Gastroesophageal sphincter (tissue), 4 donors: ENCODE results near the gene P2RY2. TPM values are rescaled to one million over a fixed set of nuclear protein-coding genes. Genes with fewer than 3 reads are reported as not detected.
A peak's percentile ranks its signal among the peaks of the same experiment; 100 is the strongest.

Source experiments
- ATAC-seq: fragments of 150-250 bp; one replicate; pipeline ENCODE4 v1.9.1; 2016; ENCODE audit warnings: mild to moderate bottlenecking, moderate library complexity
- H3K27ac ChIP-seq, 4 donors: fragments of 200-600 bp; sonication (generic) in 3 of 4; 1 replicate in 3 of 4; 2 replicates in 1 of 4; pipeline ENCODE4 v1.5.1; 2016 to 2019
- H3K27me3 ChIP-seq: fragments of 200-600 bp; sonication (generic); one replicate; pipeline ENCODE4 v1.5.1; 2019
- H3K36me3 ChIP-seq, 2 donors: fragments of 200-600 bp; sonication (generic); one replicate each; pipeline ENCODE4 v1.5.1; 2019; ENCODE audit warnings: control low read depth in 1 of 2
- H3K4me1 ChIP-seq, 3 donors: fragments of 200-600 bp; sonication (generic); 1 replicate in 2 of 3; 2 replicates in 1 of 3; pipeline ENCODE4 v1.5.1; 2016 to 2019; ENCODE audit warnings: control low read depth in 2 of 3
- H3K4me3 ChIP-seq, 2 donors: fragments of 200-600 bp; sonication (generic); one replicate each; pipeline ENCODE4 v1.5.1; 2019; ENCODE audit warnings: mild to moderate bottlenecking in 1 of 2, moderate library complexity in 1 of 2
- H3K9me3 ChIP-seq, 3 donors: fragments of 200-600 bp; sonication (generic); one replicate each; pipeline ENCODE4 v1.5.1; 2017 to 2019; ENCODE audit warnings: control low read depth in 2 of 3
- CTCF ChIP-seq, 4 experiments: fragments of 200-600 bp in 2 of 4; fragments of 450-650 bp in 2 of 4; sonication (generic) in 1 of 4; IDR thresholded peaks; one replicate each; pipeline ENCODE4 v1.5.1; 2017 to 2019; ENCODE audit warnings: antibody characterized with exemption in 4 of 4, mild to moderate bottlenecking in 2 of 4, moderate library complexity in 2 of 4
- EP300 ChIP-seq: sonication (generic); formaldehyde crosslinking; IDR thresholded peaks from one replicate; pipeline ENCODE4 v1.6.1; 2017; ENCODE audit warnings: antibody characterized with exemption, mild to moderate bottlenecking
- POLR2A ChIP-seq, 2 donors: fragments of 450-650 bp; IDR thresholded peaks; one replicate each; pipeline ENCODE4 v1.6.1; 2017; ENCODE audit warnings: antibody characterized with exemption in 2 of 2, mild to moderate bottlenecking in 2 of 2, moderate library complexity in 1 of 2
- POLR2AphosphoS5 ChIP-seq: sonication (generic); formaldehyde crosslinking; IDR thresholded peaks from one replicate; pipeline ENCODE4 v1.6.1; 2017; ENCODE audit warnings: antibody characterized with exemption
- WGBS, 2 donors: methylation state at CpG; one replicate each; pipeline ENCODE4 v1.1.5; 2018; ENCODE audit warnings: low coverage in 1 of 2; 5-methylcytosine and 5-hydroxymethylcytosine counted together
- total RNA-seq, 4 donors: library from RNA; depleted of rRNA; stranded (reverse); fragments of >200 nt; gene quantifications; one replicate each; pipeline ENCODE4 v1.1.0, GENCODE V29; 2016

P2RY2 gene
- total RNA-seq, 4 donors from 2014 or later, result 0.35 to 2.5 (median 0.89) TPM

DNA sequence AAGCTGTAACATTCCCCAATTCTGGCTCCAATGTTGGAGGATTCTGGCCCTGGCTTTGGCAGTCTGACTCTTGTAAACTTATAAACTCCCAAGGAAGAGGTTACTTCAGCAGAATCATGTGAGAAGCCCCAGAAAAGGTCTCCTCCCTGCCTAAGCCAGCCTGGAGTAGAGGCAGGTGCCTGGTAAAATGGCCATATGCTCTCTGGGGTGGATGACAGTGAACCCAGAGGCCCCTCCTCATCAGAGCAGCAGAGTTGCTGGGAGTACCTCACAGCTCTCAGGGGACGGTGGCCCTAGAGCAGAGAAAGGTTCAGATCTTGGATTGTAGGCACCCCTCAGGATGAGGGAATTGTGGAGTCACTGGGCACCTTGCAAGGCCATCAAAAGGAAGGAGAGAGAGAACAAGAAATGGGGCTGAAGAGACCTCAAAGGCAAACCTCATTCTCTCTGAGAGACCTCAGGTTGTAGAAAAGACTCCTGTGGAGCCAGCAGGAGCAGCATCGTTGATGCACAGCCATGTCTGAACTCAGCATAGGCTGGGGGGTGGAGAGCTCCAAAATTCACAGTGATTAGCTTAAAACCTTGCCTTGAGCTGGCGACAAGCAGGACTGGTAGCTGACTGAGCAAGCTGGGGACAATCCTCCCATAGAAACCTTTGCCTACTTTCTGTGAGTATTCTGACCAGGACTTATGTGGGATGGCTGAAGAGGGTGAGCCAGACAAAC is 49.2 kb downstream of the P2RY2 start:
- Histone ChIP-seq H3K4me1 (peaks cover 0 to 15% (median 4%) of the 10 kb centered on the region in 3 donors), H3K27ac (peak overlapping the region in 1 of 4 donors; percentile 29), H3K4me3 (no peak overlapping the region), H3K36me3 (no peaks in the 10 kb centered on the region), H3K27me3 (peaks cover 53% of the 10 kb centered on the region), H3K9me3 (no peaks in the 10 kb centered on the region)
- TF ChIP-seq POLR2AphosphoS5 (no peak), CTCF (IDR thresholded peaks at IDR 0.05) (no peak), POLR2A (IDR thresholded peaks at IDR 0.05) (no peak), EP300 (no peak)
- WGBS, 2 donors, result 68 to 70% methylated on average over 2 to 3 of the region's 3 CpGs
- no peak for ATAC-seq

- no peak overlapping the region for H3K4me3 ChIP-seq
- 92% methylated on average over 5 of the region's 8 CpGs; no CpG with 5 or more reads in 1 of the 2 donors for WGBS, 2 donors
- no peak for ATAC-seq
- H3K4me1 ChIP-seq, result peaks cover 0 to 15% (median 4%) of the 10 kb centered on the region in 3 donors
- H3K27ac ChIP-seq, result no peak overlapping the region
- TF ChIP-seq EP300 (no peak), CTCF (IDR thresholded peaks at IDR 0.05) (no peak), POLR2A (IDR thresholded peaks at IDR 0.05) (no peak), POLR2AphosphoS5 (no peak)
- no peaks in the 10 kb centered on the region for H3K9me3 ChIP-seq
- H3K36me3 ChIP-seq, result no peaks in the 10 kb centered on the region
- H3K27me3 ChIP-seq, result peaks cover 52% of the 10 kb centered on the region
Measured at GRCh38 chr11:73267906-73268540, 49.9 kb downstream of the P2RY2 start.

- WGBS, 2 donors, result 93 to 100% methylated on average over 2 to 3 of the region's 8 CpGs
- H3K9me3 ChIP-seq, result no peaks in the 10 kb centered on the region
- ATAC-seq, result no peak
- peaks cover 45% of the 10 kb centered on the region for H3K27me3 ChIP-seq
- H3K4me3 ChIP-seq, result no peak overlapping the region
- peaks cover 0 to 15% (median 4%) of the 10 kb centered on the region in 3 donors for H3K4me1 ChIP-seq
- H3K27ac ChIP-seq, result no peak overlapping the region
- H3K36me3 ChIP-seq, result no peaks in the 10 kb centered on the region
- no peak for TF ChIP-seq EP300
Measured at GRCh38 chr11:73268671-73269271, 50.7 kb downstream of the P2RY2 start.

DNA sequence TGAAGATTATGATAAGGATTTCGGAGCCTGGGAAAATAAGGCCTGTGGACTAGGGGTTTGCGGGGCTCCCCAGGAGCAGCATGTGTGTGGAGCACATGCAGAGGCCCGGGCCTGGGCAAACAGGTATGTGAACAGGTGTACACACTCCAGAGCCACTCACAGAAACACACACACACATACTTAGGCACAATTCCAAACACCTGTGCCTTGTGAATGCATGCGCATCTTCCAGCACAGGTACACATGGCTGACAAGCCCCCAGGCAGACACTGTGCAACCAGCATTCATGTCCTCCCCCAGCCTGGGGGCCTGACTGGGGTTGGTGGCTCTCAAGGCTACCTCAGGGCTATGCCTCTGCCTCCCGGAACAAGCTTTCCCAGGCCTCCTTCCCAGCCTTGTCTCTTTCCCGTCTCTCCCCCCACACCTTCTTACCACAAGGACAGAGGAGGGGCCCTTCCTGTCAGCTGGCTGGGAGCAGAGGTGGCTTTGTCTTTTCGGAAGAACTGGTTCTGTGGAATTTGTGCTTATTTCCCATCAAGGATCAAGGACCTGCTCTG is 51.5 kb downstream of the P2RY2 start:
- Histone ChIP-seq H3K4me1 (peaks cover 0 to 9% (median 0%) of the 10 kb centered on the region in 3 donors), H3K27ac (no peak overlapping the region), H3K27me3 (peaks cover 37% of the 10 kb centered on the region), H3K4me3 (no peak overlapping the region), H3K36me3 (no peaks in the 10 kb centered on the region), H3K9me3 (no peaks in the 10 kb centered on the region)
- 40 to 60% methylated on average over 1 of the region's 7 CpGs for WGBS, 2 donors
- TF ChIP-seq POLR2AphosphoS5 (no peak), CTCF (IDR thresholded peaks at IDR 0.05) (no peak), EP300 (no peak), POLR2A (IDR thresholded peaks at IDR 0.05) (no peak)
- ATAC-seq, result no peak
